Rectal smooth muscle tissue (tissue), 1 donor: ENCODE results near the gene GRIK5.
"Not testable (repeated sequence)": the region's sequence is repeated elsewhere in the genome, so short reads cannot be mapped to it uniquely, and the experiment has no call there.

Source experiments
- H3K27ac ChIP-seq: one replicate; pipeline ENCODE4 v1.7.0; 2013; ENCODE audit warnings: low read depth, low read length, inconsistent platforms
- H3K27me3 ChIP-seq: one replicate; pipeline ENCODE4 v1.7.0; 2013; ENCODE audit warnings: low read length; ENCODE audit not compliant: control insufficient read depth, insufficient read depth
- H3K36me3 ChIP-seq: one replicate; pipeline ENCODE4 v1.7.0; 2013; ENCODE audit warnings: low read length; ENCODE audit not compliant: control insufficient read depth, insufficient read depth
- H3K4me1 ChIP-seq: one replicate; pipeline ENCODE4 v1.7.0; 2013; ENCODE audit warnings: low read length; ENCODE audit not compliant: control insufficient read depth, insufficient read depth
- H3K4me3 ChIP-seq: one replicate; pipeline ENCODE4 v1.7.0; 2013; ENCODE audit warnings: low read length
- H3K9ac ChIP-seq: one replicate; pipeline ENCODE4 v1.7.0; 2013; ENCODE audit warnings: low read length

GRIK5 gene

GRCh38 chr19:42030645-42031440 lies 39.2 kb downstream of the GRIK5 start:
- H3K36me3 ChIP-seq: no peaks in the 10 kb centered on the region
- no peak overlapping the region for H3K27ac ChIP-seq
- no peak overlapping the region for H3K9ac ChIP-seq
- H3K4me1 ChIP-seq: no peaks in the 10 kb centered on the region
- no peak overlapping the region for H3K4me3 ChIP-seq
- H3K27me3 ChIP-seq: no peaks in the 10 kb centered on the region

- no peaks in the 10 kb centered on the region for H3K27me3 ChIP-seq
- H3K27ac ChIP-seq: no peak overlapping the region
- H3K4me3 ChIP-seq: no peak overlapping the region
- H3K36me3 ChIP-seq: no peaks in the 10 kb centered on the region
- H3K9ac ChIP-seq: no peak overlapping the region
- peaks cover 11% of the 10 kb centered on the region for H3K4me1 ChIP-seq
These were observed 41.4 kb downstream of the GRIK5 start for GRCh38 chr19:42028304-42029216.

- no peak overlapping the region for H3K4me3 ChIP-seq
- H3K4me1 ChIP-seq: peaks cover 11% of the 10 kb centered on the region
- H3K27ac ChIP-seq: peak overlapping the region; percentile 43
- no peaks in the 10 kb centered on the region for H3K27me3 ChIP-seq
- H3K36me3 ChIP-seq: no peaks in the 10 kb centered on the region
- no peak overlapping the region for H3K9ac ChIP-seq
These were observed 45.3 kb downstream of the GRIK5 start for GRCh38 chr19:42024622-42025111.

GRCh38 chr19:42023943-42024260 lies 46.1 kb downstream of the GRIK5 start:
- H3K27ac ChIP-seq: no peak overlapping the region
- H3K4me3 ChIP-seq: no peak overlapping the region
- H3K9ac ChIP-seq: no peak overlapping the region
- peaks cover 11% of the 10 kb centered on the region for H3K4me1 ChIP-seq
- H3K36me3 ChIP-seq: no peaks in the 10 kb centered on the region
- H3K27me3 ChIP-seq: no peaks in the 10 kb centered on the region

- H3K27me3 ChIP-seq: no peaks in the 10 kb centered on the region
- H3K4me1 ChIP-seq: peaks cover 11% of the 10 kb centered on the region
- no peak overlapping the region for H3K27ac ChIP-seq
- no peak overlapping the region for H3K4me3 ChIP-seq
- H3K9ac ChIP-seq: no peak overlapping the region
- H3K36me3 ChIP-seq: no peaks in the 10 kb centered on the region
These were observed 46.7 kb downstream of the GRIK5 start for GRCh38 chr19:42023121-42023942.

- Histone ChIP-seq H3K36me3 (no peaks in the 10 kb centered on the region), H3K9ac (no peak overlapping the region), H3K4me1 (peaks cover 11% of the 10 kb centered on the region), H3K27ac (no peak overlapping the region), H3K27me3 (no peaks in the 10 kb centered on the region), H3K4me3 (no peak overlapping the region)
These were observed 47.4 kb downstream of the GRIK5 start for GRCh38 chr19:42022616-42023015.

GRCh38 chr19:42021185-42021584 lies 48.8 kb downstream of the GRIK5 start:
- Histone ChIP-seq H3K27me3 (no peaks in the 10 kb centered on the region), H3K4me1 (peaks cover 11% of the 10 kb centered on the region), H3K27ac (no peak overlapping the region), H3K9ac (no peak overlapping the region), H3K36me3 (no peaks in the 10 kb centered on the region), H3K4me3 (no peak overlapping the region)

- H3K4me1 ChIP-seq: no peaks in the 10 kb centered on the region
- H3K9ac ChIP-seq: no peak overlapping the region
- H3K4me3 ChIP-seq: no peak overlapping the region
- no peaks in the 10 kb centered on the region for H3K36me3 ChIP-seq
- no peaks in the 10 kb centered on the region for H3K27me3 ChIP-seq
- no peak overlapping the region for H3K27ac ChIP-seq
These were observed 51.4 kb downstream of the GRIK5 start for GRCh38 chr19:42018503-42019193.

- H3K36me3 ChIP-seq: no peaks in the 10 kb centered on the region
These were observed 53.0 kb downstream of the GRIK5 start for GRCh38 chr19:42017040-42017439.

GRCh38 chr19:42012747-42013146 lies 57.3 kb downstream of the GRIK5 start:
- not testable (repeated sequence) for H3K4me1 ChIP-seq, H3K27ac ChIP-seq, H3K36me3 ChIP-seq, H3K4me3 ChIP-seq, H3K9ac ChIP-seq, H3K27me3 ChIP-seq

More at GRCh38 chr19:42017040-42017439, 53.0 kb downstream of the GRIK5 start:
- H3K4me1 ChIP-seq: no peaks in the 10 kb centered on the region
- no peak overlapping the region for H3K27ac ChIP-seq
- no peak overlapping the region for H3K4me3 ChIP-seq
- H3K27me3 ChIP-seq: no peaks in the 10 kb centered on the region
- no peak overlapping the region for H3K9ac ChIP-seq

- no peak overlapping the region for H3K9ac ChIP-seq
- no peak overlapping the region for H3K27ac ChIP-seq
- H3K4me3 ChIP-seq: no peak overlapping the region
- no peaks in the 10 kb centered on the region for H3K4me1 ChIP-seq
- no peaks in the 10 kb centered on the region for H3K27me3 ChIP-seq
- no peaks in the 10 kb centered on the region for H3K36me3 ChIP-seq
These were observed 59.5 kb downstream of the GRIK5 start for GRCh38 chr19:42010245-42011126.
